Adipose tissue (tissue), 3 donors: ENCODE results near the gene SLC35F2. TPM values are rescaled to one million over a fixed set of nuclear protein-coding genes. Genes with fewer than 3 reads are reported as not detected.
"Not testable (repeated sequence)": the region's sequence is repeated elsewhere in the genome, so short reads cannot be mapped to it uniquely, and the experiment has no call there.

Source experiments
- H3K27ac ChIP-seq: one replicate; pipeline ENCODE4 v1.5.1; 2013; ENCODE audit warnings: low read depth, low read length
- WGBS, 3 donors: extraction: QIAGEN DNeasy Blood & Tissue Kit; methylation state at CpG; one replicate each; pipeline ENCODE4 v1.1.7; 2013; 5-methylcytosine and 5-hydroxymethylcytosine counted together
- polyA plus RNA-seq, 3 donors: library from polyadenylated mRNA; stranded (reverse); fragments of 200-250 nt; gene quantifications; one replicate each; pipeline ENCODE4 v1.2.3, GENCODE V29; 2013
- donor health status: healthy with polysubstance abuse.
- donor health status: Bipolar disorder and iron deficiency.
- donor health status: healthy.

Gene SLC35F2
- polyA plus RNA-seq, result 1 to 10 TPM; 2.8 to 4.0 (median 3.4) TPM

GRCh38 chr11:107858217-107859070, at the start of gene SLC35F2:
SLC35F2 (minus strand) TSS chr11:107858787; CDS start chr11:107858767, 20 bp downstream.
- 0 to 1% (median 0%) methylated on average over 71 to 73 of the region's 73 CpGs for WGBS, 3 donors
- no peak within 1 kb of the TSS for H3K27ac ChIP-seq

GRCh38 chr11:107908211-107908610, 49.6 kb upstream of the SLC35F2 start:
- H3K27ac ChIP-seq, result no peak overlapping the region
- 59 to 76% (median 69%) methylated on average over 23 of the region's 23 CpGs for WGBS, 3 donors

GRCh38 chr11:107898270-107898669, 39.7 kb upstream of the SLC35F2 start:
- WGBS, 3 donors, result 33 to 44% (median 38%) methylated on average over 1 of the region's 1 CpG
- no peak overlapping the region for H3K27ac ChIP-seq

GRCh38 chr11:107882095-107882820, 23.7 kb upstream of the SLC35F2 start:
- WGBS, 3 donors, result 96 to 98% (median 97%) methylated on average over 3 of the region's 3 CpGs
- no peak overlapping the region for H3K27ac ChIP-seq

- 85 to 96% (median 91%) methylated on average over 9 of the region's 9 CpGs for WGBS, 3 donors
- not testable (repeated sequence) for H3K27ac ChIP-seq
These were observed 22.9 kb upstream of the SLC35F2 start for GRCh38 chr11:107881471-107881870.

GRCh38 chr11:107876141-107876540, 17.6 kb upstream of the SLC35F2 start:
- H3K27ac ChIP-seq, result no peak overlapping the region
- WGBS, 3 donors, result 83 to 86% (median 83%) methylated on average over 2 of the region's 2 CpGs

GRCh38 chr11:107864591-107864990, 6.0 kb upstream of the SLC35F2 start:
- WGBS, 3 donors, result 52 to 58% (median 54%) methylated on average over 4 of the region's 4 CpGs

GRCh38 chr11:107860688-107861087, 2.1 kb upstream of the SLC35F2 start:
- H3K27ac ChIP-seq, result no peak overlapping the region
- WGBS, 3 donors, result 77 to 79% (median 77%) methylated on average over 2 of the region's 2 CpGs

More at GRCh38 chr11:107864591-107864990, 6.0 kb upstream of the SLC35F2 start:
- no peak overlapping the region for H3K27ac ChIP-seq

- not testable (repeated sequence) for H3K27ac ChIP-seq
- 84 to 87% (median 87%) methylated on average over 15 of the region's 15 CpGs for WGBS, 3 donors
These were observed 1.6 kb upstream of the SLC35F2 start for GRCh38 chr11:107860240-107860620.

GRCh38 chr11:107859459-107860239, 1.1 kb upstream of the SLC35F2 start:
- no peak overlapping the region for H3K27ac ChIP-seq
- WGBS, 3 donors, result 2 to 3% (median 2%) methylated on average over 30 to 31 of the region's 31 CpGs

GRCh38 chr11:107857550-107858216, 904 bp downstream of the SLC35F2 start:
- H3K27ac ChIP-seq, result no peak overlapping the region
- 43 to 45% (median 44%) methylated on average over 16 of the region's 16 CpGs for WGBS, 3 donors

GRCh38 chr11:107856981-107857517, 1.5 kb downstream of the SLC35F2 start:
- H3K27ac ChIP-seq, result no peak overlapping the region
- 20 to 56% (median 30%) methylated on average over 7 of the region's 7 CpGs for WGBS, 3 donors

- WGBS, 3 donors, result 73 to 79% (median 75%) methylated on average over 10 of the region's 10 CpGs
- no peak overlapping the region for H3K27ac ChIP-seq
These were observed 2.2 kb downstream of the SLC35F2 start for GRCh38 chr11:107856180-107856980.

- H3K27ac ChIP-seq, result no peak overlapping the region
- 93 to 97% (median 94%) methylated on average over 6 of the region's 6 CpGs for WGBS, 3 donors
These were observed 5.5 kb downstream of the SLC35F2 start for GRCh38 chr11:107853070-107853469.

- no peak overlapping the region for H3K27ac ChIP-seq
- WGBS, 3 donors, result 83 to 91% (median 84%) methylated on average over 4 of the region's 4 CpGs
These were observed 6.8 kb downstream of the SLC35F2 start for GRCh38 chr11:107851704-107852310.

GRCh38 chr11:107849790-107850189, 8.8 kb downstream of the SLC35F2 start:
- no peak overlapping the region for H3K27ac ChIP-seq

- WGBS, 3 donors, result 45 to 68% (median 54%) methylated on average over 1 of the region's 1 CpG
These were observed 10.2 kb downstream of the SLC35F2 start for GRCh38 chr11:107848345-107848744.

More at GRCh38 chr11:107848345-107848744, 10.2 kb downstream of the SLC35F2 start:
- no peak overlapping the region for H3K27ac ChIP-seq
